Activated T-cell treated with anti-CD3 and anti-CD28 coated beads for 1 hour (primary cell): ENCODE results near the gene FBXL3.
"Not testable (repeated sequence)": the region's sequence is repeated elsewhere in the genome, so short reads cannot be mapped to it uniquely, and the experiment has no call there.

Source experiments
- DNase-seq: peaks from one replicate; pipeline ENCODE4 v3.0.0-alpha.2; 2020; ENCODE audit warnings: low read depth

Gene FBXL3

GRCh38 chr13:77026255-77026860 is 601 bp downstream of the FBXL3 start:
- peak; percentile 62 for DNase-seq

- DNase-seq: no peak
Measured at GRCh38 chr13:77022341-77022740, 4.6 kb downstream of the FBXL3 start.

GRCh38 chr13:77019756-77020155 is 7.2 kb downstream of the FBXL3 start:
- no peak for DNase-seq

- no peak for DNase-seq
Measured at GRCh38 chr13:77016888-77017623, 9.9 kb downstream of the FBXL3 start.

- no peak for DNase-seq
Measured at GRCh38 chr13:77016251-77016812, 10.6 kb downstream of the FBXL3 start.

GRCh38 chr13:77014906-77015685 is 11.9 kb downstream of the FBXL3 start:
- no peak for DNase-seq

GRCh38 chr13:77013853-77014542 is 13.0 kb downstream of the FBXL3 start:
- no peak for DNase-seq

- DNase-seq: not testable (repeated sequence)
Measured at GRCh38 chr13:77009719-77010118, 17.2 kb downstream of the FBXL3 start.

GRCh38 chr13:77009011-77009410 is 17.9 kb downstream of the FBXL3 start:
- DNase-seq: no peak

GRCh38 chr13:77008337-77008736 is 18.6 kb downstream of the FBXL3 start:
- DNase-seq: not testable (repeated sequence)

- DNase-seq: no peak
Measured at GRCh38 chr13:77002590-77003190, 24.3 kb downstream of the FBXL3 start.

- DNase-seq: no peak
Measured at GRCh38 chr13:77001963-77002587, 24.9 kb downstream of the FBXL3 start.

GRCh38 chr13:77001540-77001939 is 25.4 kb downstream of the FBXL3 start:
- no peak for DNase-seq

- no peak for DNase-seq
Measured at GRCh38 chr13:77000475-77000874, 26.5 kb downstream of the FBXL3 start.

GRCh38 chr13:76994281-76994680 is 32.7 kb downstream of the FBXL3 start:
- no peak for DNase-seq

- DNase-seq: no peak
Measured at GRCh38 chr13:76993473-76993872, 33.5 kb downstream of the FBXL3 start.

GRCh38 chr13:76993021-76993420 is 33.9 kb downstream of the FBXL3 start:
- DNase-seq: no peak

- DNase-seq: peak; percentile 6
Measured at GRCh38 chr13:76992548-76993001, 34.4 kb downstream of the FBXL3 start.

GRCh38 chr13:76991796-76992547 is 35.0 kb downstream of the FBXL3 start, which contains the start of gene CLN5:
CLN5 (plus strand) TSS chr13:76992081; CDS start chr13:76992099, 18 bp downstream.
- DNase-seq: peak; percentile 89

- DNase-seq: peak; percentile 47
Measured at GRCh38 chr13:76991432-76991795, 35.5 kb downstream of the FBXL3 start.
